CD4-positive, CD25-positive, alpha-beta regulatory T cell (primary cell): ENCODE measurements around the gene RNF5. TPM values are rescaled to one million over a fixed set of nuclear protein-coding genes. Genes with fewer than 3 reads are reported as not detected.

ENCODE experiments used
- ATAC-seq, 2 donors: fragments of 150-1000 bp; cut with Tn5 transposase; one replicate each; pipeline ENCODE4 v1.10.0; 2021; ENCODE audit warnings: low read depth in 2 of 2, moderate number of reproducible peaks in 2 of 2, moderate library complexity in 1 of 2
- DNase-seq, 3 donors: peaks; one replicate each; pipeline versions ENCODE4 v3.0.0 to v3.0.0-alpha.2; 2012 to 2022; ENCODE audit warnings: mixed read lengths in 1 of 3
- H3K27ac ChIP-seq: one replicate; pipeline ENCODE4 v1.7.0; 2013; ENCODE audit warnings: mild to moderate bottlenecking, low read length; ENCODE audit not compliant: insufficient read depth, poor library complexity, severe bottlenecking
- H3K27me3 ChIP-seq: one replicate; pipeline ENCODE4 v1.7.0; 2013; ENCODE audit warnings: low read length; ENCODE audit not compliant: control insufficient read depth, insufficient read depth
- H3K36me3 ChIP-seq: one replicate; pipeline ENCODE4 v1.7.0; 2013; ENCODE audit warnings: mild to moderate bottlenecking, low read length, moderate library complexity; ENCODE audit not compliant: control insufficient read depth, insufficient read depth
- H3K4me1 ChIP-seq: 2 replicates; pipeline ENCODE4 v1.7.0; 2013; ENCODE audit warnings: mild to moderate bottlenecking, low read length; ENCODE audit not compliant: insufficient read depth, control insufficient read depth, poor library complexity, severe bottlenecking
- H3K4me3 ChIP-seq: one replicate; pipeline ENCODE4 v1.7.0; 2013; ENCODE audit warnings: low read depth, mild to moderate bottlenecking, low read length, moderate library complexity
- H3K9me3 ChIP-seq, 2 experiments: 1 replicate in 1 of 2; 2 replicates in 1 of 2; pipeline ENCODE4 v1.7.0; 2013; ENCODE audit warnings: low read length in 2 of 2, mild to moderate bottlenecking in 1 of 2, moderate library complexity in 1 of 2; ENCODE audit not compliant: control insufficient read depth in 2 of 2
- H3K27ac Mint-ChIP-seq, 3 donors: one replicate each; pipeline ENCODE4 v1.8.0; 2020 to 2022; ENCODE audit warnings: mild to moderate bottlenecking in 3 of 3, mixed read lengths in 3 of 3, moderate library complexity in 2 of 3
- H3K27me3 Mint-ChIP-seq: one replicate; pipeline ENCODE4 v1.8.0; 2022; ENCODE audit warnings: mild to moderate bottlenecking, mixed read lengths
- H3K36me3 Mint-ChIP-seq: one replicate; pipeline ENCODE4 v1.8.0; 2020; ENCODE audit warnings: mixed read lengths
- H3K4me1 Mint-ChIP-seq, 4 donors: one replicate each; pipeline ENCODE4 v1.8.0; 2020 to 2022; ENCODE audit warnings: mixed read lengths in 4 of 4, mild to moderate bottlenecking in 1 of 4
- H3K4me3 Mint-ChIP-seq, 4 donors: one replicate each; pipeline ENCODE4 v1.8.0; 2020 to 2022; ENCODE audit warnings: mild to moderate bottlenecking in 4 of 4, mixed read lengths in 4 of 4, moderate library complexity in 3 of 4
- H3K9me3 Mint-ChIP-seq, 7 donors: one replicate each; pipeline ENCODE4 v1.8.0; 2020 to 2022; ENCODE audit warnings: mixed read lengths in 7 of 7, mild to moderate bottlenecking in 3 of 7, moderate library complexity in 2 of 7
- polyA plus RNA-seq, 4 donors: library from polyadenylated mRNA; unstranded; fragments of 300-500 nt; fragmentation: Illumina TruSeq; gene quantifications; one replicate each; pipeline ENCODE4 v1.2.3, GENCODE V29; 2021
- total RNA-seq: library from RNA; stranded (reverse); gene quantifications from one replicate; pipeline ENCODE4 v1.2.3, GENCODE V29; 2022

Gene RNF5
- total and polyA plus RNA-seq, 5 donors from 2014 or later: 30.0 to 135 (median 127) TPM

GRCh38 chr6:32174416-32174815 lies 3.8 kb upstream of the RNF5 start:
- H3K9me3 ChIP-seq: no peaks in the 10 kb centered on the region
- ATAC-seq: no peak
- Mint-ChIP-seq H3K4me3 (peak overlapping the region; percentile 65 to 98 (median 87)), H3K27me3 (no peaks in the 10 kb centered on the region), H3K27ac (peak overlapping the region in 1 of 3 donors; percentile 78), H3K36me3 (peaks cover 22% of the 10 kb centered on the region), H3K9me3 (no peaks in the 10 kb centered on the region), H3K4me1 (peaks cover 6 to 79% (median 37%) of the 10 kb centered on the region in 4 donors)
- H3K4me3 ChIP-seq: peak overlapping the region; percentile 86
- DNase-seq: no peak
- H3K27me3 ChIP-seq: no peaks in the 10 kb centered on the region
- H3K27ac ChIP-seq: no peak overlapping the region
- H3K4me1 ChIP-seq: peaks cover 42% of the 10 kb centered on the region
- peaks cover 12% of the 10 kb centered on the region for H3K36me3 ChIP-seq

GRCh38 chr6:32175322-32175710 lies 2.9 kb upstream of the RNF5 start:
- ATAC-seq: no peak

DNA sequence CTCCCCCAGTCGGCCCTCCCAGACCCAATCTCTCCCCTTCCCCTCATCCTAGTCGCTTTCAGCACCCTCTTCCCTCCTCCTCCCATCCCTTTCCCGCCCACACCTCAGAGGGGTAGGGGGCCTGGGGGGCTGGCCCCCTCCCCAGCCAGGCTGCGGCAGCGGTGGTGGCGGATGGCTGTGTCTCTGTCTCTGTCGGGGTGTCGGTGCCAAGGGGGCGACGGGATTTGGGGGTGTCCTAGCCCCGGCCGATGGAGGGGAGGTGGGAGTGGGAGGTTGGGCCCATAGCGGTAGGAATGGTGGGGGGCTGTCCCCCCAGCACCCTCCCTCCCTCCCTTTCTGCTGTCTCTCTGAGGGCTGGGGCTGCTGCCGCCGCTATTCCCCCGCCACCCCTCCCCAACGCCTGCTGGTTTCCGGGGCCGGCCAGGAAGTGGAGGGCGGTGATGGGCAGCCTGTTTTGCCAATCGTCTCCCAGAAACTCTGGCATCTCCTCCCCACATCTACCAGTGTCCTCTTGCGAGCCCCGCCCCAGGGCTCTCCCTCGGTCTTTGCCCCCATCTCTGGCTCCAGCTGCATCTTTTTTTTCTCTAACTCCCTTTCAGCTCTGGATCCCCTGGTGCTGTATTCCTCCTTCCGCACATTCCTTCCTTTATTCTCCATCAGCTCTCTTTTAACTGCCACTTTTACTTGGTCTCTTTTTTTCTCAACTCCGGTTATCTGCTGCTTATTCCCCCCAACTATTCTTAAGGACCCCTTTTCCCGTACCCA lies 2.3 kb upstream of the RNF5 start, which contains the start of gene AGPAT1:
AGPAT1 (minus strand) TSS at position 374 of the 765 bp plus-strand sequence. CDS start 4,588 bp downstream, outside the sequence.
- peaks cover 47% of the 10 kb centered on the region for H3K4me1 ChIP-seq

More at GRCh38 chr6:32175322-32175710, 2.9 kb upstream of the RNF5 start:
- peaks cover 5% of the 10 kb centered on the region for H3K36me3 ChIP-seq
- Mint-ChIP-seq H3K4me3 (peak overlapping the region; percentile 57 to 98 (median 94)), H3K9me3 (no peaks in the 10 kb centered on the region), H3K36me3 (peaks cover 17% of the 10 kb centered on the region), H3K27ac (peak overlapping the region; percentile 78 to 95 (median 94)), H3K27me3 (no peaks in the 10 kb centered on the region), H3K4me1 (peaks cover 6 to 84% (median 41%) of the 10 kb centered on the region in 4 donors)
- no peaks in the 10 kb centered on the region for H3K9me3 ChIP-seq
- peaks cover 47% of the 10 kb centered on the region for H3K4me1 ChIP-seq
- no peak for DNase-seq
- peak overlapping the region; percentile 86 for H3K4me3 ChIP-seq
- no peaks in the 10 kb centered on the region for H3K27me3 ChIP-seq
- H3K27ac ChIP-seq: peak overlapping the region; percentile 97

DNA sequence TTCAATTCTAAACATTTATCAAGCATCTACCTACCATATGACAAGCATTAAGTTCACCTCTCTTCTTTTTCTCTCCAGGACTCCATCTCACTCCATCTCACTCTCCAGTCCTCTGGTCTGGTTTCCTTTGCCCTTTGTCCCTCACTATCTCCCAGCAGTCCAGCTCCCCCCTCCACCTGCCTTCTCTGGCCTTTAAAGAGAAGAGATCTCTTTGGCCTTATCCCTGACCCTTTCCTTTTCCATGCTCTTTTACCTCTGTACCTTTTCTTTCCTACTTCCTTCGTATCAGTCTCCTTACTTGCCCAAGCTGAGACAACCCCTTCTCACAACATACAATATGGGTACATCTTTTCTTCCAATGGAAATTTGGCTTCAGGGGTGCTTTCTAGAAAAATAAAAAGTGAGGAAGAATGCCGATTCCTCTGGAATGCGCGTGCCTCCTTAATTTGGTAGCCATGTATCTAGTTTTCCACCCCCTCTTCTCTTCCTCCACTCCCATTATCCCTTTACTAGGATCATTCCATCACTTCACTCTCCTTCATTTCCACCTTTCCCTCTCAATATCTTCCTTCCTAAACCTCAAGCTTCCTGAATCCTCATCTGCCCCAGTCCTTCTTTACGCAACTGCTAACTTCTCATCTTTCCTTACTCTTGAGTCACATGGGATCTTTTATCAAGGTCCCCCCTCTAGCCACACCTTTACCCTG lies 1.6 kb upstream of the RNF5 start:
- Histone ChIP-seq H3K27ac (peak overlapping the region; percentile 97), H3K4me1 (peaks cover 47% of the 10 kb centered on the region), H3K27me3 (no peaks in the 10 kb centered on the region), H3K36me3 (peaks cover 14% of the 10 kb centered on the region), H3K4me3 (peak overlapping the region; percentile 90), H3K9me3 (no peaks in the 10 kb centered on the region)
- no peaks in the 10 kb centered on the region for H3K9me3 Mint-ChIP-seq
- H3K27ac Mint-ChIP-seq: peak overlapping the region; percentile 95 to 98 (median 97)
- H3K27me3 Mint-ChIP-seq: no peaks in the 10 kb centered on the region
- peak overlapping the region; percentile 86 to 98 (median 98) for H3K4me3 Mint-ChIP-seq
- DNase-seq: no peak
- peaks cover 6 to 89% (median 46%) of the 10 kb centered on the region in 4 donors for H3K4me1 Mint-ChIP-seq
- ATAC-seq: no peak
- H3K36me3 Mint-ChIP-seq: peaks cover 19% of the 10 kb centered on the region

More for the DNA sequence above, 2.3 kb upstream of the RNF5 start, which contains the start of gene AGPAT1:
- Histone ChIP-seq H3K4me3 (peak within 1 kb of the TSS; percentile 90), H3K9me3 (no peaks in the 10 kb centered on the region), H3K27me3 (no peaks in the 10 kb centered on the region), H3K27ac (peak within 1 kb of the TSS; percentile 97), H3K36me3 (peaks cover 6% of the 10 kb centered on the region)
- peaks cover 18% of the 10 kb centered on the region for H3K36me3 Mint-ChIP-seq
- H3K27me3 Mint-ChIP-seq: no peaks in the 10 kb centered on the region
- DNase-seq: peak; percentile 92 to 98 (median 95)
- no peaks in the 10 kb centered on the region for H3K9me3 Mint-ChIP-seq
- peak within 1 kb of the TSS; percentile 86 to 98 (median 98) for H3K4me3 Mint-ChIP-seq
- peak; percentile 45 to 49 for ATAC-seq
- H3K4me1 Mint-ChIP-seq: peaks cover 6 to 90% (median 45%) of the 10 kb centered on the region in 4 donors
- H3K27ac Mint-ChIP-seq: peak within 1 kb of the TSS; percentile 95 to 98 (median 97)

DNA sequence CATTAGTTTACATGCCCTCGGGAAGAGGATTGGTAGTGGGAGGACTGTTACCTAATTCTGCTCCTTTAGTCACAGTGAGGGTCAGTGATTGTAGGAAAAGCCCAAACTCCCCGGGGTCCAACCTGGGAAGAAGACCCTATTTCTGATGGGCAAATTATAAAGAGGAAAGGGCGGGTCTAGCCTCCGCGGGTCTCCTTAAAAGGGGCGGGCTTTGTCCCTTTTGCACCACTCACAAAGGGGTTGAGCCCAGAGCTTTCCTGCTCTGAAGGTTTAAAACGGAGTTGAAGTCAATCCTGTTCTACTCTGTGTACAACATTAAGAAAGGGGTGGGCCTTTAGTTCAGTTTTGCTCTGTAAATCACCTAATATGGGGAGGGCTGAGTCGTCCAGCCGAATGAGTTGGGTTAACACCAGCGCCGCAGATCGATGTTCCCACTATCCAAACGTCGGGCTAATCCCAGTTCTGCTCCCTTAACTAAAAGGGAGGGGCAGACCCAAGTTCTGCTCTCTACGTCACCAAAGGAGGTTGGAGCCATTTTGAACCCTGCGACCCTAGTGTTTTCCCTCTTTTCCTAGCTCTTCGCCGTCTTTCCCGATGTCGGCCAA lies 920 bp upstream of the RNF5 start:
- Histone ChIP-seq H3K36me3 (peaks cover 14% of the 10 kb centered on the region), H3K4me1 (peaks cover 47% of the 10 kb centered on the region), H3K9me3 (no peaks in the 10 kb centered on the region), H3K27ac (peak overlapping the region; percentile 97), H3K27me3 (no peaks in the 10 kb centered on the region), H3K4me3 (peak overlapping the region; percentile 90)
- H3K4me1 Mint-ChIP-seq: peaks cover 6 to 86% (median 46%) of the 10 kb centered on the region in 4 donors
- peak overlapping the region; percentile 86 to 98 (median 98) for H3K4me3 Mint-ChIP-seq
- ATAC-seq (no peak), DNase-seq (peak in 1 of 3 donors; percentile 75)
- no peaks in the 10 kb centered on the region for H3K27me3 Mint-ChIP-seq
- peaks cover 19% of the 10 kb centered on the region for H3K36me3 Mint-ChIP-seq
- no peaks in the 10 kb centered on the region for H3K9me3 Mint-ChIP-seq
- H3K27ac Mint-ChIP-seq: peak overlapping the region; percentile 95 to 98 (median 97)

DNA sequence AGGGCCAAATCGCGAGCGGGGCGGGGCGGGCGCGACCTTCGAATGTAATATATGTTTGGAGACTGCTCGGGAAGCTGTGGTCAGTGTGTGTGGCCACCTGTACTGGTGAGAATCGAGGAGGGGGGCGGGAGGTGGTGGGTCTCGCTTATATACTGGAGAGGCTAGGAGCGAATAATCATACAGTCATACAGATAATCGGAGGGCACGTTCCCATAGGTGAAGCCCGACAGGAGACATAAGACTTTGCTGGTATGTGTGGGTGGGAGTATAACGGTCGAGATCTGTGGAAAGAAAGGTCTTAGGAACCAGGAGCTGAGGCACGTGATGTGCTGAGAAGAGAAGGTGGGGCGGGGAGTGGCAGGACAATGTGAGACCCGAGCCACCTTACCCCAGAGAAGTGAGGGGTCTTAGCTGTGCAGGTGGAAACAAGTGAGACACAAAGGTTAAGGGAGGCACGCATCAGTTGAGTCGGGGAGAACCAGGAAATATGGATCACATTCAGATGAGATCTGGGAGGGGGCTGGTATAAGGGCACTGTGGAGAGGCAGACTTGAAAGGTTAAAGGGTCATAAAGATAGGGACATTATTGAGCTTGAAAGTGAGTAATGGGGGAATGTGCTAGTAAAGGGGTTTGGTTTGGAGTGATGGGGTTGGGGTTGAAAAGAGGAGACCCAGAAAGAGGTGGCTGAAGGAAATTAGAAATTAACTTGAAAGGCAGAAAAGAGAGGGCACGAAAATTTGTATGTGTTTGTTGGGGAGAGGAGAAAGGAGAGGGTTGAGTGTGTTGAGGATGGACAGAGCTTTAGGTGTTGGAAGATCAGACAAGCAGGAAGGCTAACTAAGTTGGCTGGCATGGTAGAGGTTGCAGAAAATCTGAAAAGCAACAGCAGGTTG lies 589 bp downstream of the RNF5 start:
- Mint-ChIP-seq H3K9me3 (no peaks in the 10 kb centered on the region), H3K36me3 (peaks cover 19% of the 10 kb centered on the region), H3K4me1 (peaks cover 6 to 76% (median 36%) of the 10 kb centered on the region in 4 donors), H3K4me3 (peak overlapping the region; percentile 86 to 98 (median 98)), H3K27ac (peak overlapping the region; percentile 95 to 98 (median 97)), H3K27me3 (no peaks in the 10 kb centered on the region)
- Histone ChIP-seq H3K36me3 (peaks cover 25% of the 10 kb centered on the region), H3K9me3 (no peaks in the 10 kb centered on the region), H3K4me1 (peaks cover 52% of the 10 kb centered on the region), H3K27me3 (no peaks in the 10 kb centered on the region), H3K27ac (peak overlapping the region; percentile 97), H3K4me3 (peak overlapping the region; percentile 94)
- ATAC-seq (no peak), DNase-seq (no peak)
